Astrocyte (in vitro differentiated cells and primary cell): Measurements from ENCODE around the gene SP4.

Experiments used
- CTCF ChIP-seq: IDR thresholded peaks from 2 replicates; pipeline ENCODE4 v1.5.1; 2011; ENCODE audit warnings: low read depth, mild to moderate bottlenecking, inconsistent platforms, low read length, moderate library complexity; ENCODE audit not compliant: insufficient read depth
- EZH2 ChIP-seq: IDR thresholded peaks from 2 replicates; pipeline ENCODE4 v1.6.1; 2012; ENCODE audit warnings: mild to moderate bottlenecking, low read length, inconsistent platforms; ENCODE audit not compliant: insufficient read depth

GRCh38 chr7:21486511-21486910 is 58.6 kb downstream of the SP4 start:
- TF ChIP-seq CTCF (no peak), EZH2 (no peak)
